Measurements from ENCODE around the gene MDGA2.

DNA sequence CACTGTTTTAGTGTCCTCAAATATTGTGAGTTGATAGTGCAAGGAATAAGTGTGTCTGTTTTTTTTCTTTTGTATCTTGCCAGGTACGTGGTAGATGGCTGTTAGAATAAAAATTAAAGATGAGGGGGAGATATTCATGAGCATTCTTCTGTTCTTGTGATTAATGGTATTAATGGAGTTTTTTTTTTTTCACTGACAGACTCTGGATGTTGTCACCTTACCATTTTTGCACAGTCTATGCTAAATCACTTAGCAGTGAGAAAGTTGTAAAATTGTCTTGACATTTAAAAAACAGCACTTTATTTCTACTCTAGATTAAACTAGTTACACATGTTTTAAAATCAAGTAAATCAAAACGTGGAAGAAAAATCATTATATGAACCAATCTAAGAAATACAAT is 204.3 kb downstream of the MDGA2 start:
- TF ChIP-seq, protein P1, sequence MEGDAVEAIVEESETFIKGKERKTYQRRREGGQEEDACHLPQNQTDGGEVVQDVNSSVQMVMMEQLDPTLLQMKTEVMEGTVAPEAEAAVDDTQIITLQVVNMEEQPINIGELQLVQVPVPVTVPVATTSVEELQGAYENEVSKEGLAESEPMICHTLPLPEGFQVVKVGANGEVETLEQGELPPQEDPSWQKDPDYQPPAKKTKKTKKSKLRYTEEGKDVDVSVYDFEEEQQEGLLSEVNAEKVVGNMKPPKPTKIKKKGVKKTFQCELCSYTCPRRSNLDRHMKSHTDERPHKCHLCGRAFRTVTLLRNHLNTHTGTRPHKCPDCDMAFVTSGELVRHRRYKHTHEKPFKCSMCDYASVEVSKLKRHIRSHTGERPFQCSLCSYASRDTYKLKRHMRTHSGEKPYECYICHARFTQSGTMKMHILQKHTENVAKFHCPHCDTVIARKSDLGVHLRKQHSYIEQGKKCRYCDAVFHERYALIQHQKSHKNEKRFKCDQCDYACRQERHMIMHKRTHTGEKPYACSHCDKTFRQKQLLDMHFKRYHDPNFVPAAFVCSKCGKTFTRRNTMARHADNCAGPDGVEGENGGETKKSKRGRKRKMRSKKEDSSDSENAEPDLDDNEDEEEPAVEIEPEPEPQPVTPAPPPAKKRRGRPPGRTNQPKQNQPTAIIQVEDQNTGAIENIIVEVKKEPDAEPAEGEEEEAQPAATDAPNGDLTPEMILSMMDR (IDR thresholded peaks at IDR 0.05): no peak
- TF ChIP-seq POLR2A (IDR thresholded peaks at IDR 0.05): no peak

Data from heart left ventricle (tissue), 13 donors.